Ascending aorta (tissue), 2 donors: Measurements from ENCODE around the gene FHOD3. TPM values are rescaled to one million over a fixed set of nuclear protein-coding genes. Genes with fewer than 3 reads are reported as not detected.

ENCODE experiments used
- DNase-seq, 2 donors: peaks; one replicate each; pipeline ENCODE4 v3.0.0-alpha.2; 2019; ENCODE audit warnings: low spot score in 2 of 2
- H3K27ac ChIP-seq, 2 donors: fragments of 200-600 bp; sonication (generic); one replicate each; pipeline ENCODE4 v1.5.1; 2016 to 2017; ENCODE audit warnings: mild to moderate bottlenecking in 1 of 2
- H3K27me3 ChIP-seq: fragments of 200-600 bp; sonication (generic); one replicate; pipeline ENCODE4 v1.5.1; 2017
- H3K36me3 ChIP-seq, 2 donors: fragments of 200-600 bp; sonication (generic); one replicate each; pipeline ENCODE4 v1.5.1; 2016
- H3K4me1 ChIP-seq, 2 donors: fragments of 200-600 bp; sonication (generic); one replicate each; pipeline ENCODE4 v1.5.1; 2016 to 2017; ENCODE audit warnings: mild to moderate bottlenecking in 1 of 2
- H3K4me3 ChIP-seq, 2 donors: fragments of 200-600 bp; sonication (generic); one replicate each; pipeline ENCODE4 v1.5.1; 2016 to 2017; ENCODE audit warnings: mild to moderate bottlenecking in 1 of 2
- H3K9me3 ChIP-seq, 2 donors: fragments of 200-600 bp; sonication (generic); one replicate each; pipeline ENCODE4 v1.5.1; 2016
- CTCF ChIP-seq, 3 experiments: fragments of 200-600 bp in 2 of 3; fragments of 450-650 bp in 1 of 3; sonication (generic) in 2 of 3; IDR thresholded peaks; one replicate each; pipeline ENCODE4 v1.5.1; 2016 to 2019; ENCODE audit warnings: antibody characterized with exemption in 3 of 3, mild to moderate bottlenecking in 1 of 3, moderate library complexity in 1 of 3
- intact Hi-C: fragments of 100-400 bp; cut with DNase I; formaldehyde crosslinking; loops from one replicate; pipeline ENCODE4 v1.15.1; 2023
- total RNA-seq: library from RNA; depleted of rRNA; stranded (reverse); fragments of >200 nt; gene quantifications from one replicate; pipeline ENCODE4 v1.1.0, GENCODE V29; 2016

Gene FHOD3
- total RNA-seq, 1 donor from 2014 or later = 12.7 TPM

- no peak for DNase-seq
- Histone ChIP-seq H3K4me1 (peaks cover 0 to 4% of the 10 kb centered on the region in 2 donors), H3K4me3 (no peak overlapping the region), H3K27ac (no peak overlapping the region), H3K9me3 (no peaks in the 10 kb centered on the region), H3K36me3 (no peaks in the 10 kb centered on the region), H3K27me3 (no peaks in the 10 kb centered on the region)
- TF ChIP-seq CTCF (IDR thresholded peaks at IDR 0.05) = no peak
- intact Hi-C loops = no loop called here
Measured at GRCh38 chr18:36408606-36409005, 111.1 kb downstream of the FHOD3 start.

- intact Hi-C loops = loop anchor here (5.0 to 10.0 kb wide), 3 partner anchors 55 to 165 kb away; partner anchors contain the start of gene FHOD3
- H3K4me3 ChIP-seq = no peak overlapping the region
- no peaks in the 10 kb centered on the region for H3K9me3 ChIP-seq
- no peaks in the 10 kb centered on the region for H3K27me3 ChIP-seq
- no peak overlapping the region for H3K27ac ChIP-seq
- H3K4me1 ChIP-seq = peaks cover 0 to 7% of the 10 kb centered on the region in 2 donors
- TF ChIP-seq CTCF (IDR thresholded peaks at IDR 0.05) = no peak
- no peak for DNase-seq
- no peaks in the 10 kb centered on the region for H3K36me3 ChIP-seq
Measured at GRCh38 chr18:36409779-36410178, 112.3 kb downstream of the FHOD3 start.

DNA sequence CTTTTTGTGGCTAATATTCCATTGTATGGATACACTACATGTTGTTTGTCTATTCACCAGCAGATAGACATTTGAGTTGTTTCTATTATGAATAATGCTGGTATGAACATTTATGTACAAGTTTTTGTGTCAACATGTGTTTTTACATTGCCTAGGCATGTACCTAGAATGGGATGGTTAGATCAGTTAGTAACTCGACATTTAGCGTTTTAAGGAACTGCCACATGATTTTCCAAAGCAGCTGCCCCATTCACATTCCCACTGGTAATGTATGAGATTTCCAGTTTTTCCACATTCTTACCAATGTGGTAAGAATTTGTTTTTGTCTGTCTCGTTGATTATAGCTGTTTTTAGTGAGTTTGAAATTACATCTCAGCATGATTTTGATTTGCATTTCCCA, 112.8 kb downstream of the FHOD3 start:
- H3K4me3 ChIP-seq = no peak overlapping the region
- peaks cover 0 to 13% of the 10 kb centered on the region in 2 donors for H3K4me1 ChIP-seq
- intact Hi-C loops = loop anchor here (5.0 to 10.0 kb wide), 3 partner anchors 54 to 164 kb away; partner anchors contain the start of gene FHOD3
- no peak for DNase-seq
- no peaks in the 10 kb centered on the region for H3K36me3 ChIP-seq
- H3K27me3 ChIP-seq = no peaks in the 10 kb centered on the region
- no peaks in the 10 kb centered on the region for H3K9me3 ChIP-seq
- no peak overlapping the region for H3K27ac ChIP-seq
- TF ChIP-seq CTCF (IDR thresholded peaks at IDR 0.05) = no peak

DNA sequence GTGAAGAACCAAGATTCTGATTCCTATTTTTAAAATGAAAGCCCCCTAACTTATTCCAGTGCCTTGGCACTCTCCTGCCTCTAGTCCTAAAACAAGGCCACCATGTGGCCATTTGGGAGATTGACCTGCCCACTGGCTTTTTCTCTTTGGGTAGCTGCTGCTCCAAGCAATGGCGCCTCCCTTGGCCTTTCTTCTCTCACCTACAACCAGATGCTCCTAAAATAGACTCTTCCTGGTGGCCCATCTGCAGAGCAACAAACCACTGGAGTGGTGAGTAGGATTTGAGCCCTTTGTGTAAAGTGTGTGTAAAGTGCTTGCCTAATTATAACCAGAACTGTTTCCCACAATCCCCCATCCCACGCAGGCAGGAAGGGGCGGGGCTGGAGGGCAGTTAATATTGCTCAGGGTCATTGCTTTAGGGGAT, 114.2 kb downstream of the FHOD3 start:
- no peak for TF ChIP-seq CTCF (IDR thresholded peaks at IDR 0.05)
- no peaks in the 10 kb centered on the region for H3K9me3 ChIP-seq
- no peaks in the 10 kb centered on the region for H3K36me3 ChIP-seq
- no peak for DNase-seq
- H3K4me1 ChIP-seq = peaks cover 0 to 20% of the 10 kb centered on the region in 2 donors
- intact Hi-C loops = loop anchor here (5.0 to 10.0 kb wide), 3 partner anchors 53 to 163 kb away; partner anchors contain the start of gene FHOD3
- H3K27me3 ChIP-seq = no peaks in the 10 kb centered on the region
- no peak overlapping the region for H3K27ac ChIP-seq
- no peak overlapping the region for H3K4me3 ChIP-seq

DNA sequence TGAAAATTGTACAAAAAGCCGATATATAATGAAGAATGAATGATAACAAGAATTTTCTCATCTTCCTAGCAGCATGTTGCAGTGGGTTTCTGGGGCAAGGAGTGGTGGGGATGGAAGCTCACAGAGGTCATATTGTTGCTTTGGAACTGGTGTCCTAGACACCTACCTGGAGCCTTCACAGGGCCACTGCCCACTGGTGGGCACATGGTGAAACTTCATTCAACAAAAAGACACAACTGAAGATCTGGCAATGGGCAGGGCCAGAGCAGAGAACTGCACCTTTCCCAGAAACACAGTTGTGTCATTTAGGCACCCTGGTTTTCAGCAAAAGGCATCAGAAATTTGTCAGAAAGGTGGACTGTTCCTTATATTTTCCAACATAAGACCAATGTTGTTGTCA, 115.3 kb downstream of the FHOD3 start:
- Histone ChIP-seq H3K4me1 (peaks cover 0 to 20% of the 10 kb centered on the region in 2 donors), H3K27ac (no peak overlapping the region), H3K9me3 (no peaks in the 10 kb centered on the region), H3K4me3 (no peak overlapping the region), H3K36me3 (no peaks in the 10 kb centered on the region), H3K27me3 (no peaks in the 10 kb centered on the region)
- peak in 1 of 3 experiments; percentile 18 for TF ChIP-seq CTCF (IDR thresholded peaks at IDR 0.05)
- intact Hi-C loops = loop anchor here (5.0 to 10.0 kb wide), 3 partner anchors 52 to 162 kb away; partner anchors contain the start of gene FHOD3
- no peak for DNase-seq
